ENCODE data around the gene KCNMA1.

KCNMA1 gene

DNA sequence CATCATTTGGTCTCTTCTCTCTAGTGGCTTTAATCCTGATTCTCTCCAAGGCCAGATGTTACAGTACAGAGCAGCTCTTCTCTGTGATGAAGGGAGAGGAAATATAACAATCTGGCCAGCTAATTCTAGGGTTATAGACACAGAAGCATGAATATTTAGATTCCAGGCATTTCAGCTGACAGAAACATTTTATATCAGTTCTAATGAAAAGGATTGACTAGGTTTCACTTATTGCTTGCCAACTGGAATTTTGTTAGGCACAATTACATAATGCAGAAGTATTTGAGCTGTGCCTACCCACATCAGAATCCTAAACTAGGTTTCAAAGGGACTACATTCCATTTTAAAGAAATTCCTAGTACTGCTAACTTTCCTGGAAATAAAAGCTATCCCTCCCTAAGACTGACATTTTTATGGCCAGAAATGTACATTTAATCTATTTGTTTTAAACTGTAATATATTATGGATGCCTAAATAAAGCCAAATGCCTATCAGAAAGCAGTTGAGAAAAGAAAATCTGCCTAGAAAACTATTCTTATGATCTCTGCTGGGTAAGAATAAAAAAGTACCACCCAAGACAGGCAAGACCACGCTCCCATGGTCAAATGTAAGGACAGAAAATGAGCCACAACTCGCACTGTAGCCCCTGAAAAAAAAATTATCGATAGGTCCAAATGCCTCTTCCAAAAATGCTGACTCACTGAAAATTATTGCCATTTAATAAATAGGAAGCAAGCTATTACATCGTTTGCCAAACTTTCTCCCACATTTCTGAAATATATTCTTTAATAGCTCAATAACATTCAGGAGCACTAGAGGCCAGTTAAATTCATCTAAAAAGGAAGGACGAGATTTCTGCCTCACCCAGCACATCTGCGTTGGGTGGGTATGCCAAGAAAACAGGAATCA, 498.1 kb downstream of the KCNMA1 start:
- peak; percentile 48 for DNase-seq

- DNase-seq, result peak; percentile 12
Measured at GRCh38 chr10:77138541-77138940, 499.1 kb downstream of the KCNMA1 start.

DNA sequence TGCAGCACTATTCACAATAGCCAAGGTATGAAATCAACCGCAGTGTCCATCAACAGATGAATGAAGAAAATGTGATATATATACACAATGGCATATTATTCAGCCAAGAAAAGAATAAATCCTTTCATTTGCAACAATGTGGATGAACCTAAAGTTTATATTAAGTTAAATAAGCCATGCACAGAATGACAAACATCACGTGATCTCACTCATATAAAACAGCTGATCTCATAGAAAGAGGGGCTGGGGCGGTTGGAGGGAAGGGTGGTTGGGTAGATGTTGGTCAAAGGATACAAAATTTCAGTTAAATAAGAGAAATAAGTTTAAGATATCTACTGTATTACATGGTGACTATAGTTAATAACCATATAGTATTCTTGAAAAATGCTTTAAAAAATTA, 502.1 kb downstream of the KCNMA1 start:
- DNase-seq, result no peak

GRCh38 chr10:77131214-77131613, 506.4 kb downstream of the KCNMA1 start:
- DNase-seq, result peak; percentile 27

DNA sequence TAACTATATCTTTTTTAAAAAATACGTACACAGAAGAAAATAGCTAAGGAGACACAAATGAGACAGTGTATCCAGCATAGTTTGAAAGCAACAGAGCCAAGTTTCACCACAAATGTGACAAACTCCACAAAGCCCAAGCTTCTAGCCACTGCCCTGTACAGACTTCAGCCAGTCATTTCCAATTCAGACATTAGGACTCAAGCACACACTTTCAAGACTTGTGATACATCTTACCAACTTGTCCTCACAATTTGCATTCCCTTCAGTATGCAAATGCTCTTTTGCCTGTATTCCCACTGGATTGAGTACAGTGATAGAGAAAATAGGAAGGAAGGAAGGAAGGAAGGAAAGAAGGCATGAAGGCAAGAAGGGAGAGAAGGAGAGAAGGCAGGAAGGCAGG, 510.4 kb downstream of the KCNMA1 start:
- no peak for DNase-seq

- DNase-seq, result no peak
Measured at GRCh38 chr10:77125231-77125630, 512.4 kb downstream of the KCNMA1 start.

DNA sequence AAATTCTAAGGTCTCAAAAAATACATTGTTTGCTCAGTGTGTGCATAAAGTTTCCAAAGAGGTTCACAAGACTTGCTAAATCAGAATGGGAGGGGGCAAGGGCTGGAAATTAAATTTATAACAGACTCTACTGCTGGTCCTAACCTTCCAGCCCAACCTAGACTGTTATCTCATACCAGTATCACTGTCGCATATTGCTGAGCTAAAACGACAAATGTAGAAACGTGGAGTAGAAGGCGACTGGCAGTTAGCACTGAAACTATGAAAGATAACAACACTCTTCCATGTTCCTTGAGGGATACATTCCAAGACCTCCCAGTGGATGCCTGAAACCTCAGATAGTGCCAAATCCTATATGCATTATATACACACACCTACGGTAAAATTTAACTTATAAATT, 514.3 kb downstream of the KCNMA1 start:
- no peak for DNase-seq

- no peak for DNase-seq
Measured at GRCh38 chr10:77121829-77122228, 515.8 kb downstream of the KCNMA1 start.

DNA sequence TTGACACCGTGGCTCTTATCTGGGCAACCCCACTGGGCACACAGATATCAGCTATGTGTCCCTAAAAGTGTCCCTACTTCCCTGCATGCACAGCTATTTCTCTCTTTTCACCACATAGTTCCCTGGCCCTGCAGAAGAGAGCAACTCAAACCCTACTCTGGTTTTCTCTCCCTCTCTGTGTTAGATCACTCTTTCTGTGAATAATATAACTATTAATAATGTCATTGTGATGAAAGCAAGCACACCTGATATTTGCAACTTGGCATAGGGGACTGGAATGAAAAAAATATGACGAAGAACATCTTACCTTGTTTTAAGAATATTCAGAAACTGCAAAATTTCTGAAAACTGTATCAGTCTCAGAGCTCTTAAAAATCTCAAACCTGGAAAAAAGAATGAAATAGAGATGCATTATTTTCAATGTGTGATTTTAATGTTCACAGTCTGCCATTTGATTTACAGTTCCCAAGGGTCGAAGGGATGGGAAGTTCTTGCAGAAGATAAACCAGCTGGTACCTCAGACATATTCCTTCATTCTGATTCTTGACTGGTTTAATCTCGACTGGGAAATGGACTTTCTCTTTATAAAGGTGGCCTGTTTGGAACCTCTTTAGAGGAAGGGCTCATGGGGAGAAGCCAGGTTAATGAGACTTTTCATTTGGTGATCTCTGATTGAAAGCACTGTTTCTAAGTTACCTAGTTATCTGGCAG, 516.8 kb downstream of the KCNMA1 start:
- no peak for DNase-seq

- DNase-seq, result no peak
Measured at GRCh38 chr10:77120012-77120411, 517.6 kb downstream of the KCNMA1 start.

- no peak for DNase-seq
Measured at GRCh38 chr10:77118603-77119282, 518.9 kb downstream of the KCNMA1 start.

DNA sequence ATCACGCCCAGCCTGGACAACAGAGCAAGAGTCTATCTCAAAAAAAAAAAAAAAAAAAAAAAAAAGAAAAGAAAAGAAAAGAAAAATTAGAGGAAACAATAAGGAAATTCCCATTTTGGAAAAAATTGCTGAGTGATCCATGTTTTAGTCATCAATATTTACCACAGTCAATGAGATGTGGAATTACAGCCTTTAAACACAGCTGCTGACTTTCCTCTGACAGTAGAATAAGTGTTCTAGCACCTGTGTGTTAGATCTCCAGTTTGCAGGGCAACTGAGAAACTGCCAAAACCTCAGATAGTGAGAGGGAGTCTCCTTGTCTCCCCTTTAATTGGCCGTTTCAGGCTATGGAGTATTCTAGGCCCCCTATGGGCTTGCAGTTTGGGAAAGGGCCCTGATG, 520.1 kb downstream of the KCNMA1 start:
- DNase-seq, result no peak

DNA sequence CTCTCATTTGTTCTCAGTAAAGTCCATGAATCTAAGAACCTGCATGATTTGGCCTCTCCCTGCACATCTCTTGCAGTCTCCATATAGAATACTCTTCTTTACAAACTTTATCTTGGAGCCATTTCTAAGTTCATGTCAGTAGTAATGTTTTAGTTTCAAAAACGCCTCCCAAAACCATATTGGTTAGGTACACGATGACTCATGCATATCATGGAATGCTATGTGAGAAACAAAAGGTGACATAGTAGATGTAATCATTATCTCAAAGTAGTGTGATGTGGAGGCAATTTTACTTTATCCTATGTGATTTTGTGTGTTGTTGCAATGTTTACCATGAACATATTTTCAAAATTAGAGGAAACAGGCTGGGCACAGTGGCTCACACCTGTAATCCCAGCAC, 520.7 kb downstream of the KCNMA1 start:
- DNase-seq, result no peak

- no peak for DNase-seq
Measured at GRCh38 chr10:77114181-77114821, 523.3 kb downstream of the KCNMA1 start.

DNA sequence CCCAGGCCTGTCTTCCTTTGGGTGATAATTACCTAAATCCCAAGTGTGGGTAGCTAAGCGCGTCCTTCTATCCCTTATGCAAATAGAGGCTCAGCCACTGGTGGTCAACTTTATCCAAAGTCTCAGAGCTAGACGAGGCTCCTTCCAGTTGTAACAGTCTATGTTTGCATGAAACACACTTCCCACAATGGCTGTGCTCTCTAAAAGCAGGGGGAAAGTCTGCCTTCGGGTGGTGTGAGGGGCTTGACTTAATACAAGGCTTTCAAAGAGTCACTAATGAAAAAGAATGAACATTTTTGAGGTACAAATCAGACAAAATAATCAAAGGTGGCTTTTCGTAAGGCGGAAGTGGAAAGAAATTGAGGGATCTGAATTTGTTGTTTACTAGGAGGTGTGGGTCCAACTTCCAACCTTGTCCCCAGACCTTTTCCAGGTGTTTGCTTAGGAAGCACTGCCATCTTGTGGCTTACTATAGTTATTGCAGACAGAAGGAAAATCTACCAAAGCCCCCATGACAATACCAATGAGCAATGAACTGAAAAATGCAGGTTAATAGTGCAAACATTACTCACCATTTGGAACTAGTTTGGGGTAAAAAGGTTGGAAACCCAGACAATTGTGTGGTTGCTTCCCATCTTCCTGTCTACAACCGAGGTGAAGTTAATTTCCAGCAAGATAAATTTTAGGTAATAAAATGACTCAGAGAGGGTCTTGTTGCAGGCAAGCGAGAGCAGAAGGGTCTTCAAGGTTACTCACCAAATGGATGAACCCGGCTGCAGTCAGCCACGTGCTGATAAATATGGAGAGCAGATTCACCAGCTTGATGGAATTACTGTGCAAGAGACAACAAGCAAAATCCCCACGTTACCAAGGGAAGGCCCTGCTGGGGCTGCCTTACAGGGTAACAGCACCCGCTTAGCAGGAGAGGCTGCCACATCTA, 525.7 kb downstream of the KCNMA1 start:
- DNase-seq, result peak; percentile 93

GRCh38 chr10:77110757-77111156, 526.9 kb downstream of the KCNMA1 start:
- no peak for DNase-seq

DNA sequence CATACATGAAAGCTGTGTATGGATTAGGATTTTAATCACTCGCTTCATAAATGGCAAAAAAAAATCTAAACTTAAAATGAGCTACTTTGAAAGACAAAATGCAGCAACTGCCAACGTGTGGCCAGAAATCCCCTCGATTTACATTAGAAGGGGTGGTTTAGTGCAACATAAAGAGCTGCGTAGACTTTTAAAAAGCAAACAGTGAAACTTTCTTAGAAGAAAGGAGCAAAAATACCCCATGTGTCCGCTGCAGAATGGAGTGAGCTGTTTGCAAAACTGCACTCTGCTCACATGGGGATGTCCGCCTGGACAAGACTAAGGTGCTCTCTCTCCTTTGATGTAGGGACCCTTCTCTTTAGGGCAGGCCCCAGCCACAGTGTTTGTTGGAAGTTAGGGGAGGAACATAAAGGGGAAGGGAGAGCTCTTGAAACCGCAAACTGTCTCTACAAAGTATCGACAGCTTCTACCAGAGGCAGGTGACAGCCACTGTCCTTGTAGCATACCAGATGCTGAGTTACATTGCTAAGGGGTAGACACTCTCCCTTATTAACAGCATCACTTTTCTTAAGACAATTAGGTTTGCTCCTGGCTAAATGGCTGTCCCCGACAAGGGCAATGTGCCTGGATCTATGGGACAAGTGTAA, 528.1 kb downstream of the KCNMA1 start:
- no peak for DNase-seq

- no peak for DNase-seq
Measured at GRCh38 chr10:77106676-77107075, 530.9 kb downstream of the KCNMA1 start.

GRCh38 chr10:77105761-77106221, 531.8 kb downstream of the KCNMA1 start:
- peak; percentile 92 for DNase-seq

DNA sequence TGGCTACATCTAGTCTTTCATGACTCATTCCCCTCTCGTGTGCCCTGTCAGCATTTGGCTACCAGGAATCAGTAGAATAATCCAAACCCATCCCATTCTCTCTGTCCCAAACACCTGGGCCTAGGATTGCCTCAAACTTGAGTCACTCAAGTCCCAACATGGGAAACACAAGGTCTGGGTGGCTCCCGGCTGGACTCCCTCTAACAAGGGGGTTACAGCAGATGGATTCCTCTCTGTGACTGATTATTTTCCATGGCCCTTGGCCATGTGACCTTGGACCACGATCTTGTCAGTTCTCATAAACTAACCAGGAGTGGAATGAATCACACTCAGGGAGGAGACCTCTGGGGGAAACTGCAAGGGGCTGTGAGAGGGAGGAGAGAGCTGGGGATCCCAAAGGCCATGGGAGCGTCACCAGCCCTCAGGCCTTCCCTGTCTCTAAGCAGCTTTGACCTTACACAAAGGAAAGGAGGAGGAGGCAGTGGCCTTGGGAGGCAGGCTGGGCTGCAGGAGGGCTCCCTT, 533.1 kb downstream of the KCNMA1 start:
- DNase-seq, result peak; percentile 88

GRCh38 chr10:77103213-77103612, 534.4 kb downstream of the KCNMA1 start:
- DNase-seq, result no peak
